H9 (cell line): ENCODE measurements around the gene KATNB1. TPM values are rescaled to one million over a fixed set of nuclear protein-coding genes. Genes with fewer than 3 reads are reported as not detected.

Experiments used
- DNase-seq: peaks from one replicate; pipeline ENCODE4 v3.0.0-alpha.2; 2017
- H2AFZ ChIP-seq: one replicate; pipeline ENCODE4 v1.6.1; 2013; ENCODE audit warnings: mild to moderate bottlenecking, low read length, control low read depth, moderate library complexity
- H2AK5ac ChIP-seq: 2 replicates; pipeline ENCODE4 v1.6.1; 2013; ENCODE audit warnings: low read length, control low read depth, mixed read lengths; ENCODE audit not compliant: insufficient read length
- H2BK120ac ChIP-seq: one replicate; pipeline ENCODE4 v1.6.1; 2013; ENCODE audit warnings: low read depth, mild to moderate bottlenecking, low read length, control low read depth, inconsistent platforms; ENCODE audit not compliant: poor library complexity, severe bottlenecking
- H2BK12ac ChIP-seq: 2 replicates; pipeline ENCODE4 v1.6.1; 2013; ENCODE audit warnings: low read length, control low read depth, mixed read lengths, low read depth; ENCODE audit not compliant: insufficient read length
- H2BK15ac ChIP-seq: 2 replicates; pipeline ENCODE4 v1.6.1; 2013; ENCODE audit warnings: low read depth, low read length, control low read depth
- H2BK20ac ChIP-seq: one replicate; pipeline ENCODE4 v1.6.1; 2013; ENCODE audit warnings: low read depth, mild to moderate bottlenecking, low read length, control low read depth, inconsistent platforms; ENCODE audit not compliant: poor library complexity, severe bottlenecking
- H2BK5ac ChIP-seq: 2 replicates; pipeline ENCODE4 v1.6.1; 2013; ENCODE audit warnings: low read length, control low read depth, mixed read lengths; ENCODE audit not compliant: insufficient read length
- H3K14ac ChIP-seq: 2 replicates; pipeline ENCODE4 v1.6.1; 2013; ENCODE audit warnings: low read length, control low read depth; ENCODE audit not compliant: insufficient read depth
- H3K18ac ChIP-seq: 2 replicates; pipeline ENCODE4 v1.6.1; 2013; ENCODE audit warnings: low read depth, mild to moderate bottlenecking, mixed read lengths, low read length, control low read depth; ENCODE audit not compliant: insufficient read length
- H3K23ac ChIP-seq: 2 replicates; pipeline ENCODE4 v1.6.1; 2013; ENCODE audit warnings: low read length, control low read depth, mixed read lengths, low read depth; ENCODE audit not compliant: insufficient read length
- H3K23me2 ChIP-seq: 2 replicates; pipeline ENCODE4 v1.6.1; 2013; ENCODE audit warnings: low read depth, mild to moderate bottlenecking, mixed read lengths, low read length, control low read depth; ENCODE audit not compliant: insufficient read length, poor library complexity, severe bottlenecking
- H3K27ac ChIP-seq: 2 replicates; pipeline ENCODE4 v1.5.1; 2013; ENCODE audit warnings: low read length, control low read depth, mixed read lengths, low read depth; ENCODE audit not compliant: insufficient read length
- H3K27me3 ChIP-seq: 2 replicates; pipeline ENCODE4 v1.6.1; 2013; ENCODE audit warnings: low read length, control low read depth, inconsistent platforms; ENCODE audit not compliant: insufficient read depth
- H3K4ac ChIP-seq: 2 replicates; pipeline ENCODE4 v1.6.1; 2013; ENCODE audit warnings: low read depth, mild to moderate bottlenecking, control low read depth, inconsistent platforms, low read length, moderate library complexity
- H3K4me1 ChIP-seq: 2 replicates; pipeline ENCODE4 v1.6.1; 2013; ENCODE audit warnings: low read length, control low read depth, inconsistent platforms; ENCODE audit not compliant: insufficient read depth
- H3K4me2 ChIP-seq: 2 replicates; pipeline ENCODE4 v1.6.1; 2013; ENCODE audit warnings: low read length, control low read depth, mixed read lengths; ENCODE audit not compliant: insufficient read length, insufficient read depth
- H3K56ac ChIP-seq: 2 replicates; pipeline ENCODE4 v1.6.1; 2013; ENCODE audit warnings: low read depth, mild to moderate bottlenecking, mixed read lengths, low read length, control low read depth; ENCODE audit not compliant: insufficient read length
- H3K79me1 ChIP-seq: 2 replicates; pipeline ENCODE4 v1.6.1; 2013; ENCODE audit warnings: low read depth, mild to moderate bottlenecking, moderate library complexity, low read length, control low read depth, inconsistent platforms; ENCODE audit not compliant: insufficient read depth, poor library complexity, severe bottlenecking
- H3K79me2 ChIP-seq: 2 replicates; pipeline ENCODE4 v1.6.1; 2013; ENCODE audit warnings: low read length, control low read depth, inconsistent platforms; ENCODE audit not compliant: insufficient read depth
- H3K9ac ChIP-seq: 2 replicates; pipeline ENCODE4 v1.6.1; 2013; ENCODE audit warnings: low read length, control low read depth, mixed read lengths; ENCODE audit not compliant: insufficient read length; ENCODE audit errors: extremely low read depth
- H3K9me3 ChIP-seq: one replicate; pipeline ENCODE4 v1.6.1; 2013; ENCODE audit warnings: low read depth, low read length, inconsistent platforms; ENCODE audit not compliant: control insufficient read depth
- H3T11ph ChIP-seq: one replicate; pipeline ENCODE4 v1.6.1; 2013; ENCODE audit warnings: mild to moderate bottlenecking, low read length, control low read depth, inconsistent platforms
- H4K20me1 ChIP-seq: one replicate; pipeline ENCODE4 v1.6.1; 2013; ENCODE audit not compliant: control insufficient read depth, insufficient read length, insufficient read depth
- H4K5ac ChIP-seq: 2 replicates; pipeline ENCODE4 v1.6.1; 2013; ENCODE audit warnings: low read depth, mild to moderate bottlenecking, mixed read lengths, low read length, control low read depth; ENCODE audit not compliant: insufficient read length
- H4K8ac ChIP-seq: replicated peaks from 2 replicates; pipeline ENCODE4 v1.6.1; 2013; ENCODE audit warnings: low read length, control low read depth, mixed read lengths, low read depth; ENCODE audit not compliant: insufficient read length
- H4K91ac ChIP-seq: 2 replicates; pipeline ENCODE4 v1.6.1; 2013; ENCODE audit warnings: low read depth, mild to moderate bottlenecking, moderate library complexity, mixed read lengths, low read length, control low read depth; ENCODE audit not compliant: insufficient read length
- H3K27ac Mint-ChIP-seq, 3 experiments: 2 replicates in 2 of 3; 3 replicates in 1 of 3; pipeline ENCODE4 v1.8.0; 2020 to 2021; ENCODE audit warnings: mixed read lengths in 3 of 3, mild to moderate bottlenecking in 1 of 3, moderate library complexity in 1 of 3
- H3K27me3 Mint-ChIP-seq: 2 replicates; pipeline ENCODE4 v1.8.0; 2021; ENCODE audit warnings: low read depth, mild to moderate bottlenecking, moderate library complexity, mixed read lengths
- H3K36me3 Mint-ChIP-seq, 3 experiments: 2 replicates in 2 of 3; 3 replicates in 1 of 3; pipeline ENCODE4 v1.8.0; 2020 to 2021; ENCODE audit warnings: low read depth in 3 of 3, mixed read lengths in 3 of 3; ENCODE audit not compliant: insufficient read depth in 1 of 3
- H3K4me1 Mint-ChIP-seq, 2 experiments: 2 replicates each; pipeline ENCODE4 v1.8.0; 2020; ENCODE audit warnings: mixed read lengths in 2 of 2
- H3K4me3 Mint-ChIP-seq, 2 experiments: 2 replicates in 1 of 2; 3 replicates in 1 of 2; pipeline ENCODE4 v1.8.0; 2020 to 2021; ENCODE audit warnings: mild to moderate bottlenecking in 2 of 2, mixed read lengths in 2 of 2, moderate library complexity in 1 of 2
- H3K9me3 Mint-ChIP-seq, 2 experiments: 2 replicates in 1 of 2; 3 replicates in 1 of 2; pipeline ENCODE4 v1.8.0; 2020; ENCODE audit warnings: mild to moderate bottlenecking in 2 of 2, mixed read lengths in 2 of 2, moderate library complexity in 1 of 2
- WGBS: extraction: QIAGEN DNeasy Blood & Tissue Kit; methylation state at CpG from one replicate; pipeline ENCODE4 v1.1.7; 2013; ENCODE audit warnings: missing lambda C conversion rate, low lambda C conversion rate, mixed read lengths; ENCODE audit not compliant: insufficient read length; ENCODE audit errors: extremely low coverage; 5-methylcytosine and 5-hydroxymethylcytosine counted together
- total RNA-seq: library from RNA; stranded (reverse); gene quantifications from 2 replicates; pipeline ENCODE4 v1.2.1, GENCODE V29; 2021
- TF ChIP-seq, protein P1 (sequence below): fragments of 200-600 bp; sonication (generic); conservative IDR thresholded peaks from 3 replicates; pipeline ENCODE4 v1.8.0; 2021; ENCODE audit warnings: antibody characterized with exemption, mild to moderate bottlenecking

KATNB1 gene
- total RNA-seq, 1 experiment from 2014 or later = 29.9 TPM

DNA sequence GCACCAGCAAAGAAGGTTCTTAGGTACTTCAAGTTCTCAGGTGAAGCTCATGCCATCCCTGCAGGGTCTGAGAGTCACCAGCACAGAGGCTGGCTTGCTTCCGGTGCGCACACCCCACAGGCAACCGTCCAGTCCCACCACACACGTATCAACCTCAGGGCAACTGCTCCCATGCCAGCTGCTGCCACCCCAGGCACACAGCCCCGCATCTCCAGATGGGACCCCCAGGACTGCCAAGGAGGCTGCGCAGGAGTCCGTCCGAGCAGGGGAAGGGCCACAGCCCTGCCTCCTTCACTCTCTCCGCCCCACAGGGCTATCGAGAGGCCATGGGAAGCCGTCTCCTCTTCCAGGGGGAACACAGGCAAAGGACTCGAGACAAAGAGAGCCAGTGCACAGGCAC, 53.4 kb downstream of the KATNB1 start:
- no peaks in the 10 kb centered on the region for H3K9me3 ChIP-seq
- Mint-ChIP-seq H3K36me3 (no peaks in the 10 kb centered on the region; a peak in 1 of 7 replicates), H3K27ac (no peak overlapping the region), H3K4me3 (no peak overlapping the region), H3K4me1 (peaks cover 2 to 6% of the 10 kb centered on the region in 2 experiments; a peak in 2 of 4 replicates), H3K27me3 (no peaks in the 10 kb centered on the region; the same call in 1 of the 2 replicates), H3K9me3 (no peaks in the 10 kb centered on the region)
- no peak overlapping the region for H4K91ac ChIP-seq
- DNase-seq = no peak
- H3K18ac ChIP-seq = no peak overlapping the region
- no peak overlapping the region for H4K5ac ChIP-seq
- WGBS = no CpG with 5 or more reads among the region's 12 CpGs
- no peak overlapping the region for H2BK120ac ChIP-seq
- no peak overlapping the region for H2AFZ ChIP-seq
- no peak overlapping the region for H2BK20ac ChIP-seq
- no peak overlapping the region for H2BK15ac ChIP-seq
- no peak overlapping the region for H4K8ac ChIP-seq
- H3T11ph ChIP-seq = no peak overlapping the region
- no peak overlapping the region for H3K4ac ChIP-seq
- no peak overlapping the region for H3K56ac ChIP-seq
- TF ChIP-seq, protein P1, sequence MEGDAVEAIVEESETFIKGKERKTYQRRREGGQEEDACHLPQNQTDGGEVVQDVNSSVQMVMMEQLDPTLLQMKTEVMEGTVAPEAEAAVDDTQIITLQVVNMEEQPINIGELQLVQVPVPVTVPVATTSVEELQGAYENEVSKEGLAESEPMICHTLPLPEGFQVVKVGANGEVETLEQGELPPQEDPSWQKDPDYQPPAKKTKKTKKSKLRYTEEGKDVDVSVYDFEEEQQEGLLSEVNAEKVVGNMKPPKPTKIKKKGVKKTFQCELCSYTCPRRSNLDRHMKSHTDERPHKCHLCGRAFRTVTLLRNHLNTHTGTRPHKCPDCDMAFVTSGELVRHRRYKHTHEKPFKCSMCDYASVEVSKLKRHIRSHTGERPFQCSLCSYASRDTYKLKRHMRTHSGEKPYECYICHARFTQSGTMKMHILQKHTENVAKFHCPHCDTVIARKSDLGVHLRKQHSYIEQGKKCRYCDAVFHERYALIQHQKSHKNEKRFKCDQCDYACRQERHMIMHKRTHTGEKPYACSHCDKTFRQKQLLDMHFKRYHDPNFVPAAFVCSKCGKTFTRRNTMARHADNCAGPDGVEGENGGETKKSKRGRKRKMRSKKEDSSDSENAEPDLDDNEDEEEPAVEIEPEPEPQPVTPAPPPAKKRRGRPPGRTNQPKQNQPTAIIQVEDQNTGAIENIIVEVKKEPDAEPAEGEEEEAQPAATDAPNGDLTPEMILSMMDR = no peak
- no peak overlapping the region; the same call in 1 of the 2 replicates for H3K14ac ChIP-seq
- H2BK5ac ChIP-seq = no peak overlapping the region
- no peak overlapping the region for H2AK5ac ChIP-seq
- no peaks in the 10 kb centered on the region for H3K79me2 ChIP-seq
- no peaks in the 10 kb centered on the region for H3K23me2 ChIP-seq
- no peaks in the 10 kb centered on the region for H3K4me1 ChIP-seq
- H3K27me3 ChIP-seq = no peaks in the 10 kb centered on the region
- H3K27ac ChIP-seq = no peak overlapping the region
- no peak overlapping the region for H3K9ac ChIP-seq
- H3K23ac ChIP-seq = no peak overlapping the region
- no peak overlapping the region for H2BK12ac ChIP-seq
- no peak overlapping the region for H3K4me2 ChIP-seq
- H3K79me1 ChIP-seq = no peaks in the 10 kb centered on the region
- no peaks in the 10 kb centered on the region for H4K20me1 ChIP-seq
